ENCODE measurements around the gene SCPEP1.

SCPEP1 gene

GRCh38 chr17:57034807-57035754 is 57.1 kb downstream of the SCPEP1 start:
- no peak overlapping the region for H3K4me3 Mint-ChIP-seq
- DNase-seq (ENCODE audit: low spot score in 2 of 2) (no peak), ATAC-seq (no peak)
- H3K4me1 Mint-ChIP-seq: no peaks in the 10 kb centered on the region
- H3K36me3 Mint-ChIP-seq: no peaks in the 10 kb centered on the region
- H3K9me3 Mint-ChIP-seq: no peaks in the 10 kb centered on the region
- no peak overlapping the region for H3K27ac Mint-ChIP-seq

GRCh38 chr17:57035971-57036481 is 58.1 kb downstream of the SCPEP1 start:
- H3K4me1 Mint-ChIP-seq: no peaks in the 10 kb centered on the region
- H3K27ac Mint-ChIP-seq: no peak overlapping the region
- DNase-seq (ENCODE audit: low spot score in 2 of 2): no peak
- no peaks in the 10 kb centered on the region for H3K36me3 Mint-ChIP-seq
- no peak overlapping the region for H3K4me3 Mint-ChIP-seq
- H3K9me3 Mint-ChIP-seq: no peaks in the 10 kb centered on the region
- no peak for ATAC-seq

GRCh38 chr17:57037411-57037810 is 59.5 kb downstream of the SCPEP1 start:
- H3K4me3 Mint-ChIP-seq: no peak overlapping the region
- DNase-seq (ENCODE audit: low spot score in 2 of 2): no peak
- no peak for ATAC-seq
- H3K9me3 Mint-ChIP-seq: no peaks in the 10 kb centered on the region
- H3K27ac Mint-ChIP-seq: no peak overlapping the region
- no peaks in the 10 kb centered on the region for H3K36me3 Mint-ChIP-seq
- H3K4me1 Mint-ChIP-seq: no peaks in the 10 kb centered on the region

GRCh38 chr17:57038486-57038885 is 60.6 kb downstream of the SCPEP1 start:
- ATAC-seq (no peak), DNase-seq (ENCODE audit: low spot score in 2 of 2) (no peak)
- H3K4me1 Mint-ChIP-seq: no peaks in the 10 kb centered on the region
- no peaks in the 10 kb centered on the region for H3K36me3 Mint-ChIP-seq
- no peak overlapping the region for H3K27ac Mint-ChIP-seq
- no peaks in the 10 kb centered on the region for H3K9me3 Mint-ChIP-seq
- no peak overlapping the region for H3K4me3 Mint-ChIP-seq

GRCh38 chr17:57040571-57040970 is 62.6 kb downstream of the SCPEP1 start:
- no peak for ATAC-seq
- no peaks in the 10 kb centered on the region for H3K4me1 Mint-ChIP-seq
- DNase-seq (ENCODE audit: low spot score in 2 of 2): no peak
- H3K9me3 Mint-ChIP-seq: no peaks in the 10 kb centered on the region
- H3K4me3 Mint-ChIP-seq: no peak overlapping the region
- no peak overlapping the region for H3K27ac Mint-ChIP-seq
- H3K36me3 Mint-ChIP-seq: no peaks in the 10 kb centered on the region

GRCh38 chr17:57043276-57043675 is 65.3 kb downstream of the SCPEP1 start:
- ATAC-seq (no peak), DNase-seq (ENCODE audit: low spot score in 2 of 2) (no peak)
- H3K4me3 Mint-ChIP-seq: no peak overlapping the region
- peaks cover 10% of the 10 kb centered on the region for H3K4me1 Mint-ChIP-seq
- H3K36me3 Mint-ChIP-seq: no peaks in the 10 kb centered on the region
- H3K27ac Mint-ChIP-seq: no peak overlapping the region
- H3K9me3 Mint-ChIP-seq: no peaks in the 10 kb centered on the region

- Mint-ChIP-seq H3K27ac (no peak overlapping the region), H3K4me1 (peaks cover 10% of the 10 kb centered on the region), H3K36me3 (no peaks in the 10 kb centered on the region), H3K4me3 (peak overlapping the region; percentile 73), H3K9me3 (no peaks in the 10 kb centered on the region)
- DNase-seq (ENCODE audit: low spot score in 2 of 2): no peak
- ATAC-seq: no peak
Measured at GRCh38 chr17:57044976-57045867, 67.3 kb downstream of the SCPEP1 start.

- H3K36me3 Mint-ChIP-seq: no peaks in the 10 kb centered on the region
- no peak overlapping the region for H3K27ac Mint-ChIP-seq
Measured at GRCh38 chr17:57045868-57046704, 68.2 kb downstream of the SCPEP1 start.

GRCh38 chr17:57046749-57047148 is 68.8 kb downstream of the SCPEP1 start:
- no peaks in the 10 kb centered on the region for H3K9me3 Mint-ChIP-seq
- no peak overlapping the region for H3K27ac Mint-ChIP-seq
- H3K4me3 Mint-ChIP-seq: peak overlapping the region; percentile 73
- ATAC-seq (no peak), DNase-seq (ENCODE audit: low spot score in 2 of 2) (no peak)
- no peaks in the 10 kb centered on the region for H3K36me3 Mint-ChIP-seq
- H3K4me1 Mint-ChIP-seq: peaks cover 10% of the 10 kb centered on the region

More at GRCh38 chr17:57045868-57046704, 68.2 kb downstream of the SCPEP1 start:
- Mint-ChIP-seq H3K4me3 (peak overlapping the region; percentile 73), H3K4me1 (peaks cover 10% of the 10 kb centered on the region), H3K9me3 (no peaks in the 10 kb centered on the region)
- ATAC-seq (peak; percentile 69), DNase-seq (ENCODE audit: low spot score in 2 of 2) (peak; percentile 2 to 60)

- Mint-ChIP-seq H3K27ac (no peak overlapping the region), H3K9me3 (no peaks in the 10 kb centered on the region), H3K4me3 (no peak overlapping the region), H3K4me1 (peaks cover 10% of the 10 kb centered on the region), H3K36me3 (no peaks in the 10 kb centered on the region)
- no peak for DNase-seq (ENCODE audit: low spot score in 2 of 2)
- ATAC-seq: no peak
Measured at GRCh38 chr17:57048096-57048495, 70.2 kb downstream of the SCPEP1 start.

- no peak overlapping the region for H3K27ac Mint-ChIP-seq
- no peaks in the 10 kb centered on the region for H3K9me3 Mint-ChIP-seq
- peaks cover 10% of the 10 kb centered on the region for H3K4me1 Mint-ChIP-seq
- DNase-seq (ENCODE audit: low spot score in 2 of 2) (no peak), ATAC-seq (no peak)
- no peak overlapping the region for H3K4me3 Mint-ChIP-seq
- H3K36me3 Mint-ChIP-seq: no peaks in the 10 kb centered on the region
Measured at GRCh38 chr17:57050306-57050705, 72.4 kb downstream of the SCPEP1 start.

GRCh38 chr17:57051886-57052361 is 74.0 kb downstream of the SCPEP1 start:
- Mint-ChIP-seq H3K4me3 (no peak overlapping the region), H3K4me1 (no peaks in the 10 kb centered on the region), H3K36me3 (no peaks in the 10 kb centered on the region), H3K27ac (no peak overlapping the region), H3K9me3 (no peaks in the 10 kb centered on the region)
- ATAC-seq (no peak), DNase-seq (ENCODE audit: low spot score in 2 of 2) (no peak)

All from stimulated activated effector memory CD8-positive, alpha-beta T cell treated with anti-CD3 and anti-CD28 coated beads, Interleukin-12 subunit alpha, Interleukin-12 subunit beta, amount 100 ng/mL, for 72 hours (primary cell).